Erythroblast (primary cell): ENCODE results near the gene TUBB2B.

Source experiments
- GATA1 ChIP-seq: IDR thresholded peaks from 2 replicates; pipeline ENCODE4 v1.6.1; 2011; ENCODE audit warnings: low read depth, mild to moderate bottlenecking, control low read depth, low read length, moderate library complexity
- POLR2A ChIP-seq: IDR thresholded peaks from 2 replicates; pipeline ENCODE4 v1.6.1; 2011; ENCODE audit warnings: mild to moderate bottlenecking, low read length

- peak; percentile 19 for TF ChIP-seq POLR2A
- TF ChIP-seq GATA1, result no peak
Observed at GRCh38 chr6:3202999-3203696, 24.3 kb downstream of the TUBB2B start.
